Activated naive CD8-positive, alpha-beta T cell treated with anti-CD3 and anti-CD28 coated beads for 36 hours (primary cell): ENCODE results near the gene N4BP2L1. TPM values are rescaled to one million over a fixed set of nuclear protein-coding genes. Genes with fewer than 3 reads are reported as not detected.

Experiments used
- DNase-seq: peaks from one replicate; pipeline ENCODE4 v3.0.0; 2021
- H3K27ac Mint-ChIP-seq: one replicate; pipeline ENCODE4 v1.8.0; 2022; ENCODE audit warnings: mild to moderate bottlenecking, moderate library complexity, mixed read lengths
- H3K27me3 Mint-ChIP-seq: one replicate; pipeline ENCODE4 v1.8.0; 2022; ENCODE audit warnings: mild to moderate bottlenecking, mixed read lengths
- H3K36me3 Mint-ChIP-seq: one replicate; pipeline ENCODE4 v1.8.0; 2021; ENCODE audit warnings: mild to moderate bottlenecking, mixed read lengths
- H3K4me1 Mint-ChIP-seq: one replicate; pipeline ENCODE4 v1.8.0; 2021; ENCODE audit warnings: mixed read lengths
- H3K4me3 Mint-ChIP-seq: one replicate; pipeline ENCODE4 v1.8.0; 2022; ENCODE audit warnings: mild to moderate bottlenecking, moderate library complexity, mixed read lengths
- H3K9me3 Mint-ChIP-seq: one replicate; pipeline ENCODE4 v1.8.0; 2022; ENCODE audit warnings: mixed read lengths
- total RNA-seq, 2 experiments: library from RNA; stranded (reverse); gene quantifications; one replicate each; pipeline ENCODE4 v1.2.3, GENCODE V29; 2021

N4BP2L1 gene
- total RNA-seq, 2 experiments from 2014 or later: 14.6 to 15.7 TPM

DNA sequence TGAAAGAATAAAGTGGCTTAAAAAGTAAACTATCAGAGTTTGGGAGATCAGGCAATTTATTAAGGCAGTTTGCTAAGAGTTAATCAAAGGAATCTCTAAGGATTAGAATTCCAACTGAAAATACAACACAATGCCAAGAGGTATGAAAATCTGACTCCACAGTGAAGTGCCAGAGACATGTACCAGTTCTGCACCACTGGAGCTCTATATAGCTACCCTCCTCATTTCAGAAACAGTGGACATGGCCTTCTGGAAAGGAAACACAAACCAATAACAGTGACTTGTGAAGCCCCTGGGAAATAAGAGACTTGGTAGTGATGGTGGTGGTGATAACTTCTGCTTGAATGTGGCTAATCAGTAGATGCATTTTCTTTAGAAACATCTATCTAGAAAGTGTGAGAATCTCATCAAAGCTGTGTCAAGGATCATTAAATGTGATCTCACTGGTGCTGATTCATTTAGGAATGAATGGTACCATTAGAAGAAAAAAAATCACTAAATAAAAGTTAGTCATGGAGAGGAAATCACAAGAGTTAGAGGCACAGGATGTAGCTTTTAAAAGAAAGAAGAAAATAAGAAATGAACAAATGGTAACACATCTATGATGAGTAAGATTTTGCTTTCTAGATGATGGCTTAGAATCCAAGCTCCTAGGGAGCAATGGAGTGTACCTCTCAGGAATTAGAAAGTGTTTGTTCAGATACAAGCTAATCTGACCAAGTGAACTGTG is 20.1 kb upstream of the N4BP2L1 start:
- no peak overlapping the region for H3K27ac Mint-ChIP-seq
- H3K4me1 Mint-ChIP-seq: peaks cover 9% of the 10 kb centered on the region
- no peak for DNase-seq
- peaks cover 4% of the 10 kb centered on the region for H3K36me3 Mint-ChIP-seq
- H3K4me3 Mint-ChIP-seq: no peak overlapping the region
- H3K9me3 Mint-ChIP-seq: peaks cover 1% of the 10 kb centered on the region
- H3K27me3 Mint-ChIP-seq: no peaks in the 10 kb centered on the region

DNA sequence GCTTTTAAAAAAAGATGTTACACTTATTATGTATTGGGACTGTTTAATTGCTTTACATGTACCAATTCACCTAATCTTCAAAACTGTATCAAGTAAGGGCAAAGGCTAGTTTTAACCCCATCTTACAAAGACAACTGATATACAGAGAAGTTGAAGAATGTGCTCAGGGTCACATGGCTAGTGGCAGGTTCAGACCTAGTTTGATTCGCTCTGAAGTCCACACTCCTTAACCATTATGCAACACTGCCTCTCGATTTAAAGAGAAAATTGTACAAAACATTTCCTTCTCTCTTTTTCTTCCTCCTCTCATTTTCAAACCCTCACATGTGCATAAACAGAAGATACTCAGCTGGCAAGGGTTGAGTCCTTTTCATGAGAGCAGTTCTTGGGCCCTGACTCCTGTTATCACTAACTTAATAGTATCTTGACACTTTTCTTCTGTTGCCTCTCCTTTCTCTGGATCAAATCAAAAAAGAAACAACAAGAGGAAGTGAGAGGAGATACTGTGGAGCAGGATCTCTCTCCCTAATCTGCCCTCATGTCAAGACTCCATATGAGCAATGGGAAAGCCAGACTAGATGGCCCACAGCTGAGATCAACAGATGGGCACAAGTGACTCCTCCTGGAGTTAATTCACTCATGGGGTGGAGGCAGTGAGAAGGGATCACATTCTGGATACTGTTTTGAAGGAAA is 19.0 kb upstream of the N4BP2L1 start:
- Mint-ChIP-seq H3K4me1 (peaks cover 12% of the 10 kb centered on the region), H3K27me3 (no peaks in the 10 kb centered on the region), H3K9me3 (peaks cover 1% of the 10 kb centered on the region), H3K4me3 (no peak overlapping the region), H3K27ac (no peak overlapping the region), H3K36me3 (no peaks in the 10 kb centered on the region)
- no peak for DNase-seq

DNA sequence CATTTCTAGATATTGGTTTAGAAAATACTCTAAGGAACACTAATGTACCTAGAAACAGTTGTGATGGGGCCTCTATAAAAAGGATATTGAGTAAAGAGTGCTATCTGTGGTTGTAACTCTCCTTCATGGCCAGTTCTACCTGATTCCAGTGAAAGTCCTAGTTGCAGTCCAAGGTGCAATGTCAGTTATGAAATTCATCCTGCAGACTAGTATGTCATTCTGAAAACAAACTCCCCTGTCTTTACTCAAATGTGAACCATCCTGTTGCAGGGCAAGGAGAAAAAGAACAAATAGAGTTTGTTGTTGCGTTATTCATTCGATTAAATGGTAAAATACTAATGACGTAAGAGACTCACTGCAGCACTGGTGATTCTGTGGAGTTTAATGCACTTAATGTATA is 18.3 kb upstream of the N4BP2L1 start:
- H3K27ac Mint-ChIP-seq: no peak overlapping the region

DNA sequence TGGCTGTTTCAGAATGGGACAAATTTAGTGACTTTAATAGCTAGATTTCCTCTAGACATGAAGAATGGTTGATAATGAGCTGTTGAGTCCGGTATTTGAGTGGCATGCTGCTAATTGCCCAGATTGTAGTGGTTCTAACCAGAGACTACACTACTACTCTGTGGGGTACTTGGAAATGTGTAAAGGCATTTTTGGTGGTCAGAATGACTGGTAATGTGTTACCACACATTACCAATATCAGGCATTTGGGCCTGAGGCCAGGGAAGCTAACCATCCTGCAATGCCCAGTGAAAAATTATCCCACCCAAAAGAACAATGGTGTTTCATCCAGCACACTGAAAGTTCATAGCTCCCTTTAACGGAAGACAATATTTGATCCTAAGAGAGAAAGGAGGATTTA is 17.5 kb upstream of the N4BP2L1 start:
- H3K4me1 Mint-ChIP-seq: peaks cover 12% of the 10 kb centered on the region
- DNase-seq: no peak
- H3K36me3 Mint-ChIP-seq: no peaks in the 10 kb centered on the region
- no peaks in the 10 kb centered on the region for H3K9me3 Mint-ChIP-seq
- H3K27me3 Mint-ChIP-seq: no peaks in the 10 kb centered on the region
- H3K27ac Mint-ChIP-seq: no peak overlapping the region
- H3K4me3 Mint-ChIP-seq: no peak overlapping the region

More for the DNA sequence above, 18.3 kb upstream of the N4BP2L1 start:
- DNase-seq: no peak
- Mint-ChIP-seq H3K9me3 (peaks cover 1% of the 10 kb centered on the region), H3K4me1 (peaks cover 12% of the 10 kb centered on the region), H3K4me3 (no peak overlapping the region), H3K36me3 (no peaks in the 10 kb centered on the region), H3K27me3 (no peaks in the 10 kb centered on the region)

DNA sequence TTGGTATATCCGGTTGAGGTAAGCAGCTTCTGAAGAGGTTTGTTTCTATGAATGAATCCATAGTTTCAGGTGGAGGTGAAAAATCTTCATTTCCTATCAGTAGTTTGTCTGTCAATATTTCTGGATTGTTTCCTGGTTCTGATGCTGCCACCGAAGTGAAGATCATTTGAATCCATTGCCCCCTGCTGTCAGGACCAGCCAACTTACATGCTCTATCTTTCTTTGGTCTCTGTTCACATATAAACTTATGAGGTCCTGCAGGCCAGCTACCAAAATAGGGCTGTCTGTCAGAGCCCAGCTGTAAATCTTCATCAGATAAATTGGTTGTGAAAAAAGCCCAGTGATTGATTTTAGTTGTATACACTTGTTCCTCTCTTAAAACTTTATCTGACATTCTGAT is 15.2 kb upstream of the N4BP2L1 start:
- DNase-seq: peak; percentile 9
- no peak overlapping the region for H3K27ac Mint-ChIP-seq

DNA sequence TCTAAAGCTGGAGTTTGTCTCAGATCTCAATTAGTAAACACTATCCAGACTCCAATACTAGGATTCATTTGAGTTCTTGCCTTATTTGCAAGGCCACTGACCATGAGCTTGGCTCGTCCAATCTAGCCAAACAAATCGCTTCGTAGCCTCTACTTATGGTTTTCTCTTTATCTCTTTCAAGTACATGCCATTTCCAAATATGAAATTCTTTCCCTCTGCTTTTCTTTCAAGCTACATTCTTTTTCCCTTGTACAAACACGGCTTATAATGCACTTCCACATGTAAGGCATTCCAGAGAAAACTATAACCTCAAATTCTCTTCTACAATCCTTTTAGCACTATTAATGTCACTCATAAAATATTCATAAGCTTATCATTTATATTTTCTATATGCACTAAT is 10.9 kb upstream of the N4BP2L1 start:
- H3K9me3 Mint-ChIP-seq: no peaks in the 10 kb centered on the region
- H3K4me3 Mint-ChIP-seq: no peak overlapping the region
- peaks cover 3% of the 10 kb centered on the region for H3K4me1 Mint-ChIP-seq
- no peaks in the 10 kb centered on the region for H3K27me3 Mint-ChIP-seq
- H3K27ac Mint-ChIP-seq: no peak overlapping the region
- no peak for DNase-seq
- H3K36me3 Mint-ChIP-seq: peaks cover 4% of the 10 kb centered on the region

More for the DNA sequence above, 15.2 kb upstream of the N4BP2L1 start:
- Mint-ChIP-seq H3K9me3 (no peaks in the 10 kb centered on the region), H3K27me3 (no peaks in the 10 kb centered on the region), H3K4me1 (peaks cover 5% of the 10 kb centered on the region), H3K36me3 (peaks cover 2% of the 10 kb centered on the region), H3K4me3 (no peak overlapping the region)

DNA sequence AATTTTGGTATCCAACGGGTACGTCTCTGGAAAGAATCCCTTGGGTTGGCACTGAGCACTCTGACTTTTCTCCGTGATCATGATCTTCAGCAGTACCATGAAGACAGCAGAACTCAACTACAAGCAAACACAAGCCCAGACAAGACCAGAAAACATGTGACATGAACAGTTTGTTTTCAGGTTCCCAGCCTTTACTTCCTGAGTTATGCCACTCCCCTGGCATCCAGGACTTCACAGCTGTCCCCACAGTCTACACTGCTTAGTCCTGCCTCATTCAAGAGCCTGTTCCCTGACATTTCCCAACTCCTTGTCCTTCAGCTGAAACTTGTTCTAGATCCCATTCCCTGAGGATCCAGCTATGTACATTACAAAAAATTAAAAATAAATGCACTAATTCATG is 4.9 kb upstream of the N4BP2L1 start:
- Mint-ChIP-seq H3K4me1 (peaks cover 12% of the 10 kb centered on the region), H3K36me3 (peaks cover 2% of the 10 kb centered on the region), H3K9me3 (no peaks in the 10 kb centered on the region), H3K4me3 (no peak overlapping the region), H3K27me3 (no peaks in the 10 kb centered on the region), H3K27ac (no peak overlapping the region)
- no peak for DNase-seq

DNA sequence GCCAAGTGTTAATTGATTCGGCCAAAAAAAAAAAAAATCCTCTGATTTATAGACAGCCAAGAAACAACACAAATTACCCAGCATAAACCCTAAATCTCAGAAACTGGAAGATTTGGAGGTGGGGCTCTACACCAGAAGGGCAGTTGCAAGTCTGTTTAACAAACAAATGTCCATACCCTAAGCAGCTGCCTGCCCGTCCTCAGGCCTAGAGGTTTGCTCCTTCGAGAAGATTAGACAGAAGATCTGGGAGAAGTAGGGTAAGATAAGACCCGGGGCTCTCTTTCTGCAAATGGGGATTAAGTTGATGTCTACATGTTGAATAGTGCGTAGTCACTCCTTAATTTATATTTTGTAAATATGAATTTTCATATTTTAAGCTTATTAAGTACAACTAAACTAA is 3.4 kb upstream of the N4BP2L1 start:
- Mint-ChIP-seq H3K4me3 (no peak overlapping the region), H3K9me3 (no peaks in the 10 kb centered on the region), H3K27me3 (no peaks in the 10 kb centered on the region), H3K36me3 (peaks cover 6% of the 10 kb centered on the region), H3K4me1 (peaks cover 13% of the 10 kb centered on the region), H3K27ac (no peak overlapping the region)
- no peak for DNase-seq

DNA sequence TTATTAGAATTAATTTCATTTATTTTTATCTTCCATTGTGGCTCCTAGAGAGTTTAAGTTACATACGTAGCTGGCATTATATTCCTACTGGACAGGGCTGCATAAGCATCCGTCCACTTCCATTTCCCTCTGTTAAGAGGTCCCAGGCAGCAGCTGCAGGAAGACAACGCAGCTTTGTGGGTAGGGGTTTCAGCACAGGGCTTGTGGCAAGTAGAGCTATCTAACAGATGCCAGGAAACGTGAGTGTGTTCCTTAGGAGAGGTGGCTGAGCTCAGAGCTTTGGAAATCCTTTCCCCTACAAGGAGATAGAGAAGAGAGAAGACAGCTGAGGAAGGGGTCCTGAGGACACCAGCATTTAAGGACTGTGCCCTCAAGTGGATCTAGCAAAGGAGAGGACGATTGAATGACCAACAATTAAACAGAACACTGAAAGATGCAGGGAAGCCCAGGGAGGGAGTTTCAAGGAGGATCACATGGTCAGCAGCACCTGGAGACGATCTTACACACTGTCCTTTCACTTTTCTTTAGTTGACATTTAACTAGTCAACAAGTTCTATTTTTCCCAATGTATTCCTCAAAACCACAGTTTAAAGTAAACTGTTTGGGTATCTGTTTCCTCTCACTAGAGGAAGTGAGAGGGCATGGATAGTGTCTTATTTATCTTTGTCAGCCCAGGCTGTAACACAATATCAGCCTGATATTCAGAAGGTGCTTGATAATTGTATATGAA is 2.3 kb upstream of the N4BP2L1 start:
- peaks cover 17% of the 10 kb centered on the region for H3K36me3 Mint-ChIP-seq
- H3K9me3 Mint-ChIP-seq: no peaks in the 10 kb centered on the region
- no peaks in the 10 kb centered on the region for H3K27me3 Mint-ChIP-seq
- DNase-seq: no peak
- no peak overlapping the region for H3K4me3 Mint-ChIP-seq
- peaks cover 24% of the 10 kb centered on the region for H3K4me1 Mint-ChIP-seq
- H3K27ac Mint-ChIP-seq: peak overlapping the region; percentile 3

DNA sequence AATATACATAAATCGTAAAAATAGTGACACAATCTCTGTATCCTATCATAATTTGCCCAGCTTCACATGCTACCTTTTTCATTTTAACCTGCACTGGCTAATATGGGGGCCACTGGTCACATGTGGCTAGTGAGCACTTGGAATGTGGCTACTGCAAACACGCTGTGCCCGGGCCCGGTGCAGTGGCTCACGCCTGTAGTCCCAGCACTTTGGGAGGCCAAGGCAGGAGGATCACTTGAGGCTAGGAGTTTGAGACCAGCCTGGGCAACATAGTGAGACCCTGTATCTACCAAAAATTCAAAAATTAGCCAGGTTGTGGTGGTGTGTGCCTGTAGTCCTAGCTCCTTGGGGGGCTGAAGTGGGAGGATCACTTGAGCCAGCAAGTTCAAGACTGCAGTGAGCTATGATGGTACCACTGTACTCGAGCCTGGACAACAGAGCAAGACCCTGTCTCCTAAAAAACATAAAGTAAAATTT is 1.5 kb upstream of the N4BP2L1 start:
- H3K4me1 Mint-ChIP-seq: peaks cover 27% of the 10 kb centered on the region
- peak overlapping the region; percentile 96 for H3K27ac Mint-ChIP-seq
- no peak for DNase-seq

DNA sequence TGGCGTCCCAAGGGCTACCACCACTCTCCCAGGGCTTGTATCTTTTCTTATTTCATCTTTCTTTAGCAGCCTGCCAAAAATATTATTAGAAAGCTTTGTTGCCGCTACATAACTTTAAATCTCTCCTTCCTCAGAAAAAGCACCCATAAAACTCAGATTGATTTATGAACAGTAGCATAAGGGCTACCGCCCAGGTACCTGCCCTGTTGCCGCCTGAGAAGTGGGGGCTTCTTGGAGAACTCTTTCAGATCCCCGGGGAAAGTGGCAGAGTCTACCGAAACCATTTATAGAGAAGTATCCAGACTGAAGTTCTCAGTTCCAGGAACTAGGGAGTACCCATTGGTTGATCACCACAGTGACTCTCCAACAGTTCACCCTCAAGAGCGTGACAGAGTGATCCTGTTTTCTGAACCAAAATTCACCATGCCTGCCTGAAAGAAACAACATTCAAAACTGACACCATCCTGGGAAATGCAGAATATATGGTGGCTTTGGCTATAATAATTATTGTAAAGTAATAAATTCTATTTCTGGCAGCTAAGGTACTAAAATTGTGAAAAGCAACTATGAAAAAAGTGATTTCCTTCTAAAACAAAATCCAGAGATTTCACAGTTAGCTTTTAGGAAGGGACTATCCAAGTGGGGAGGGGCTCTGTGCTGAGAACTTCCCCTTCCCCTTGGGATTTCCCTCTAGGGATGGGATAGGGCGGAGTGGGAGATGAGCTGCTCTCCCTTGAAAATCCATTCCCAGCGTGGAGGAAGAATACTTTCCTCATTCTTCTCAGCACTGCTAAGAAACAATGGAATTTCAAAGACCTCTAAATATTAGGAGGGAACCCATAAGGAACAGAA is 877 bp upstream of the N4BP2L1 start:
- H3K27ac Mint-ChIP-seq: peak overlapping the region; percentile 96
- H3K4me1 Mint-ChIP-seq: peaks cover 31% of the 10 kb centered on the region
- H3K36me3 Mint-ChIP-seq: peaks cover 24% of the 10 kb centered on the region
- H3K4me3 Mint-ChIP-seq: peak overlapping the region; percentile 90
- H3K9me3 Mint-ChIP-seq: no peaks in the 10 kb centered on the region
- no peaks in the 10 kb centered on the region for H3K27me3 Mint-ChIP-seq
- no peak for DNase-seq

More for the DNA sequence above, 1.5 kb upstream of the N4BP2L1 start:
- H3K9me3 Mint-ChIP-seq: no peaks in the 10 kb centered on the region
- H3K27me3 Mint-ChIP-seq: no peaks in the 10 kb centered on the region
- peak overlapping the region; percentile 90 for H3K4me3 Mint-ChIP-seq
- peaks cover 19% of the 10 kb centered on the region for H3K36me3 Mint-ChIP-seq

DNA sequence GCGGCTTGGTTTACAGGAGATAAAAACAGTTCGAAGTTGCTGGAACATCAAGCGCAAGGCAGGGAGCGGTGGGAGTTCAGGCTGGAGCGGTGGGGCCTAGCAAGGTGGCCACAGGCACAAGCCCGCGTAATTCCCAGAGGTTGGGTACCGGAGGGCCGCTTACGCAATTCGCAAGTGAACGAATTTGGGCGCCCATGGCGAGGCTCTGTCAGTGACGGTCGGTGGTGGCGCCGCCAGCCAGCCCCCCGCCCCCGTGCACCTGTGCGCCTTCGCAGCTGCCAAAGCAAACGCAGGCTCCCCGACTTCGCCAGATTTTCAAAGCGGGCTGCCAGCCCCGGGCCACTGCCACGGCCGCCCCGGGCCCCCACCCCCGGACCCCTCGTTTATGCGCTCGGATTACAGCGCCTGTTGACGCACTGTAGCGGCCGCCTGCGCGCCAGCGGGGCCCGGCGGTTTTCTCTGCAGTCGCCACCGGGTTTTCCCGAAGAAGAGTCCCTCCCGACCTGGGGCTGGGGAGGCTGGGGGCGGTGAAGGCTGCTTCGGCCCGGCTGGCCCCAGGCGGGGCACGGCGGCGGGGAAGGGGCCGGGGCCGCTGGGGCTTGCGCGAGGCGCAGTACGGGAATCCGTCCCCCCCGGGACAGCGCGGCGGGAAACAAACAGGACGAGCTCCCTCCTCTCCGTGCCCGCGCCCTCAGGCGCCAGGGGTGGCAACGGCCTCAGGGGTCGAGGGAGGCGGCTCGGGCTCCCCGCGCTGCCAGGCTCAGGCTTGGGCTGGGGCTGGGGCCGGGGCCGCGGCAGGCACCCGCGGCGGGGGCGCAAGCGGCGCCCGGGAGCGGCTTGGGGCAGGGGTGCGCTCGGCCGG is 709 bp downstream of the N4BP2L1 start:
- Mint-ChIP-seq H3K27ac (peak overlapping the region; percentile 98), H3K27me3 (no peaks in the 10 kb centered on the region), H3K4me3 (peak overlapping the region; percentile 93), H3K36me3 (peaks cover 33% of the 10 kb centered on the region), H3K4me1 (peaks cover 33% of the 10 kb centered on the region), H3K9me3 (no peaks in the 10 kb centered on the region)
- peak; percentile 76 for DNase-seq

DNA sequence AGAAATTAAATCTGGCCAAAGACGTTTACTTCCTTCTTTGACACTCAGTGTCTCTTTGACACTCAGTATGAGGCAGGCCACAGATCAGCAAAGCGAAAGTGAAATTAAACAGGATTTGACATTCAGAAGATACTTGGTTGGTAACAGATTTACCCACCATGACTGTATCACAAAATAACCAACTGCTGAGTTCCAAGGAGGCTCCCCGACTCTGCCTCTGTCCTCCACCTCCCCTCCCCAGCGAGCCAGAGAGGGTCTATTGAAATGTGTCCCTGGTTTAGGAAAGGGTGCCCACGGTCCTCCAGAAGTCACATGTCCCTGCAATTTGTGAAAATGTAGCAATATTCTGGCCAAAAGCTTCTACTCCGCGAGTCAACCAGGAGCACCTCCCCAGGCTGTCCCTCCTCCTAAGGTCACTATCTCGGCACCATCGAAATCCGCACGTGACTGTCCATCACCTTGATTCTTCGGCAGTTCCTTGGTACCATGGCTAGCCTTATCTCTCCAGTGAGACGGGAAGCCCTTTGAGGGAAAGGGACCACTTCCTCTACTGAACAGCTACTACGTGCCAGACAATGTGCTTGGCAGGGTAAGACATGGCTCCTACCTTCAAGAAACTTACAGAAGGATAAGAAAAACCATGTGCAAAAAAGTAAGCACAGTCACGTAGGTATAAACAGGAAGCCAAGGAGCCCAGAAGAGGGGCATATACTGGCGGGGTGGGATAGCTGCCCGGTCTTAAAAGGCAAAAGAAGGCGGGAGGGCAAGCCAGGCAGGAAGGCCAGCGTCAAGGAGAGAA is 1.5 kb downstream of the N4BP2L1 start:
- Mint-ChIP-seq H3K27ac (peak overlapping the region; percentile 98), H3K27me3 (no peaks in the 10 kb centered on the region), H3K4me1 (peaks cover 33% of the 10 kb centered on the region), H3K36me3 (peaks cover 37% of the 10 kb centered on the region), H3K9me3 (no peaks in the 10 kb centered on the region), H3K4me3 (peak overlapping the region; percentile 93)
- DNase-seq: peak; percentile 36
